GM21367 (cell line): ENCODE results near the gene FER.

ENCODE experiments used
- ATAC-seq: cut with Tn5 transposase; IDR thresholded peaks from one replicate; pipeline ENCODE4 v1.9.1; 2021; ENCODE audit not compliant: unreplicated experiment

Gene FER

DNA sequence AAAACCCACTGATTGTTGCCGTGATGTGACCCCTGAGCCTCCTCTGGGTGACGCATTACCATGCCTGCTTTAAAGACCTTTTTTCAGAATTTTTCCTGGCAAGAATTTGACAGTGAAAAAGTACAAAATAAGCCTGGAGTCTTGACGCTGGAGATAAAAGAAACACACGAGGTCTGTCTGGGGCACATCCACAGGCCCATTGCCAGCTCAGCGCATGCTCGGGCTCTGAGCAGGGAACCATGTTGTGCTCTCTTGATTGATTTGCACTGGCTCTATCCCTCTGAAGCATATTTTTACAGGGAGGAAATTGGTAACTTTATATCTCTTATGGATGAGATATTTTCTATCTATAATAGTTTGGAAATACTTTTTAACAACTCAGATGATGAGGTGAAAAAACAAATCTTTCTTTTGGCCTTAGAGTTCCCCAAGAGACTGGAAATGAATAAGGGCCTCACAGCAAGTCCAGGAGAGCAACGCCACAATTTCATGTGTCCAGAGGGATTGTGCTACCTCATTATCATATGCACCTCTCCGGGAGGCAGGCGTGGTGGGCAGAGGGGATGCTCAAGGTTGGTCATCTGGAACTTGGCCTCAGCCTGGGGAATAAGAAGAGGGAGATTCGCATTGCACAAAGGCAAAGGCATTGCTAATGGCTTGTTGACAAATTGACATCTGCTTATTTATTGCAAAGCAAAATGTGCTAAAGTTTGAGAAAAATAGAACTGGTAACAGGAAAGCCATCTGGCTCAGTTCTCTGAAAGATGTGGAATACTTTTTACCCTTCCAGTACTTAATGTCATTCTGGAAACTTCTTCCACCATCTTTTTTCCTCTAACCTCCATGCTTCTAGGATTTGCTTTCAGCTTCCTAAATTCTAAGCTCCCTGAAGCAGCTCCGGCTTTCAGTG lies 478.3 kb downstream of the FER start:
- no peak for ATAC-seq

DNA sequence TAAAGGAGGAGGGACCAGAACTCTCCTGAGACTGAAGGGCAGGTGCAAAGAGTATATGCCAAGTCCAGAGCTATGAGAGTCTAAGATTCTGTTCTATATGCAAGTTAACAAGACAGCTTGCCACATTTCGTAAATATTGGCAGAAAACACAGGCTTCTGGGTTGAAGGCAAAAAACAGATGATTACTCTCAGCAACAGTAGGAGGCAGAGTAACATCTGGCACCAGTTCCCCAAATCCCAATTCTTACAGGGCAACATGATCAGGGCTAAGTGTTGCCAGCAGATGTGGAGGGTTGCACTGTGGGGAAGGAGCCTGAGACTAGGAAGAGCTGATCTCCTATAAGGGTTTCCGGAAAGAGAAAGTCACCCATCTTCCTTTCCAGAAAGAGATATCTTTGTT lies 482.7 kb downstream of the FER start:
- no peak for ATAC-seq

DNA sequence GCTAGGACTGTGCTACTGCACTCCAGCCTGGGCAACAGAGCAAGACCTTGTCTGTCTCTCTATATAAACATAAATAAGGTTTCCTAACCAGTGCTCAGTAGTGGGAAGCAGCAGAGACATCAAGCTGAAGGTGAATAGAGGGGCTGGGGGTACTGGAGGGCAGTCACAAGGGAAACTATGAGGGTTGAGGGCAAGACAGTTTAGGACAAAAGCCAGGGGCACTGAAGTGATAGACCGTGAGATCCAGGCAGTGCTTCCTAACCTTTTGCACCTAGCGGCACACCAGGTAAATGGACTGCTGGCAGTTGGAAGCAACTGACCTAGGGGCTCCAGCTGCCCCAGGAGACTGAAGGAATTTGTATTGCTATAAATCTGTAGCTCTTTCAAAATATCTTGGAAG lies 483.6 kb downstream of the FER start:
- no peak for ATAC-seq

DNA sequence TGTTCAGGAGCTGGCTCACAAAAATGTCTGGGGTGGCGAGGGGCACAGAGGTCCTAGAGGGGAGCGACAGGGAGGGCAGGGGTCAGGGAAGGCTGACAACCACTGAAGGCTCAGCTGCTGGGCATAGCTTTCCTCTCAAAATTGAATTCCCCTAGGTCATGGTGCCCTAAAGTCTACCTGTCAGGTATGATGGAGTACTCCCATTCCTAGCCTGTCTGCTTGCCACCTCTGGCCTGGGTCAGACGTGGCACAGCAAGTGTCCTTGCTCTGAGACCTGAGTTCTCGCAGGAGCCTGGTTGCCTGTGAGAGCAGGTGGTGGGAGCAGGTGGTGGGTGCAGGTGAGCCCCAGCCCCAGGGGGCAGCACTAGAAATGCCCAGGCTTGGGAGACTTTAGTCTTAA lies 486.7 kb downstream of the FER start:
- no peak for ATAC-seq

DNA sequence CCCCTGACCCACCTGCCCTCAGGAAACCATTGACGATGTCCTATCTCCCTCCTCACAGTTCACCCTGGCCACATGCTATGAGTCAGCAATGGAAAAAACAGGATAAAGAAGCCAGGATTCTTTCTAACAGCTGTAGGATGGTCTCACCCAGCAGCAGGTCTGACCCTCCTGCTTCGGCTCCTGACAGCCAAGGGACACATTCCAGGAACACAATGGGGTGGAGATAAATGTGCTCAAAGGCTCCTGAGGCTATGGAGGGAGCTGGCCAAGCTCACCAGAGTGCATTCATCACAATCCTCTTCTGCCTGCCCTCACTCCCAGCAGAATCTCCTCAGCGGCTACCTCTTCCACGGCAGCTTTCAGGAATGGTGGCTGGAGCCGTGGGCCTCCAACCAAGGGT lies 491.8 kb downstream of the FER start:
- ATAC-seq = no peak

DNA sequence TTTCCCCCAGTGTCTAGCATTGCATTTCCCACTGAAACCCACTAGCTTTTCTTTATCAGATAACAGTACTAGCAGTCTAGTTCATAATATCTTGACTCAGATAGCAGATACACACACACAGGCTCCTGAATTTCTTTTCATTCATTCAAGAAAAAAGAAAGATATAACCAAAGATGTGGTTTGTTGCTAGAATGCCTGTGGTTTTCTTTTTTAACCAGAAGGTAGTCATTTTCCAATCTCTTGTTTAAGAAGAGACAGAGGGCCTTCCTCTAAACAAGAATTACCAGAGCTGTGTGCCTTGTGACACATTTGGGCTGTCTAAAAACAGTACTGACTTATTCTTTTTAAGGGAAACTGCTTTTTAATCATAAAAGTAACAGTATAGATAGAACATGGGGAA lies 494.8 kb downstream of the FER start:
- ATAC-seq = no peak

DNA sequence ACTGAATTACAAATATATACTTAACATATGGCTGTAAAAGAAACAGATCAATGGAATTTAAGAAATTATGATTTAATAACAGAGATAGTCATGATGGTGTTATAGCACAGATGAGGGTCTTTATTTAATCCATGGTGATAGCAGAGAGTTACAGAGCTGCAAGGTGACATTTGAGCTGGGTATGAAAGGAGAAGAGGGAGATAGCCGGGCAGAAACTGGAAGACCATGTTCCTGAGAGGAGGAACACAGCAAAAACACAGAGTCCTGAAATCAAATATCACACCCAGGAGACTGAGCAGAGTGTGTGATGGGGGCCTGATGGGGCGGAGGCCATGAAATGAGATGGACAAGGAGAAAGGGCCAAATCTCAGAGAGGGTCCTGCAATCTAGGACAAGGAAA lies 498.7 kb downstream of the FER start:
- ATAC-seq = no peak
